HG03108 (cell line): ENCODE data around the gene TET1.
"Not testable (repeated sequence)": the region's sequence is repeated elsewhere in the genome, so short reads cannot be mapped to it uniquely, and the experiment has no call there.

Experiments used
- ATAC-seq: cut with Tn5 transposase; IDR thresholded peaks from one replicate; pipeline ENCODE4 v1.9.1; 2021; ENCODE audit warnings: moderate library complexity; ENCODE audit not compliant: unreplicated experiment

TET1 gene

GRCh38 chr10:68560186-68560942, at the start of gene TET1:
Gene TET1, plus strand, starts transcription at chr10:68560337. Its CDS starts 12,002 bp downstream, at chr10:68572339.
- no peak for ATAC-seq

GRCh38 chr10:68516216-68516615, 43.9 kb upstream of the TET1 start:
- not testable (repeated sequence) for ATAC-seq

GRCh38 chr10:68516766-68517165, 43.4 kb upstream of the TET1 start:
- ATAC-seq: no peak

- no peak for ATAC-seq
Observed at GRCh38 chr10:68517188-68517587, 42.9 kb upstream of the TET1 start.

- not testable (repeated sequence) for ATAC-seq
Observed at GRCh38 chr10:68518609-68519008, 41.5 kb upstream of the TET1 start.

- ATAC-seq: not testable (repeated sequence)
Observed at GRCh38 chr10:68525490-68526038, 34.6 kb upstream of the TET1 start.

- ATAC-seq: peak; percentile 40
Observed at GRCh38 chr10:68526634-68527307, 33.4 kb upstream of the TET1 start.

GRCh38 chr10:68536973-68537372, 23.2 kb upstream of the TET1 start:
- ATAC-seq: no peak

- ATAC-seq: no peak
Observed at GRCh38 chr10:68537796-68538195, 22.3 kb upstream of the TET1 start.

- ATAC-seq: no peak
Observed at GRCh38 chr10:68543004-68543918, 16.9 kb upstream of the TET1 start.

GRCh38 chr10:68550747-68551411, 9.3 kb upstream of the TET1 start:
- peak; percentile 77 for ATAC-seq

- ATAC-seq: no peak
Observed at GRCh38 chr10:68553138-68553537, 7.0 kb upstream of the TET1 start.

GRCh38 chr10:68553599-68553998, 6.5 kb upstream of the TET1 start:
- no peak for ATAC-seq

GRCh38 chr10:68558478-68558877, 1.7 kb upstream of the TET1 start:
- no peak for ATAC-seq

- ATAC-seq: no peak
Observed at GRCh38 chr10:68559251-68559650, 886 bp upstream of the TET1 start.

GRCh38 chr10:68559841-68560185, 324 bp upstream of the TET1 start:
- ATAC-seq: no peak

- no peak for ATAC-seq
Observed at GRCh38 chr10:68560943-68561864, 1.1 kb downstream of the TET1 start.

GRCh38 chr10:68561865-68562649, 1.9 kb downstream of the TET1 start:
- no peak for ATAC-seq
